ENCODE measurements around the gene CFAP57.
"Not testable (repeated sequence)": the region's sequence is repeated elsewhere in the genome, so short reads cannot be mapped to it uniquely, and the experiment has no call there.

CFAP57 gene

DNA sequence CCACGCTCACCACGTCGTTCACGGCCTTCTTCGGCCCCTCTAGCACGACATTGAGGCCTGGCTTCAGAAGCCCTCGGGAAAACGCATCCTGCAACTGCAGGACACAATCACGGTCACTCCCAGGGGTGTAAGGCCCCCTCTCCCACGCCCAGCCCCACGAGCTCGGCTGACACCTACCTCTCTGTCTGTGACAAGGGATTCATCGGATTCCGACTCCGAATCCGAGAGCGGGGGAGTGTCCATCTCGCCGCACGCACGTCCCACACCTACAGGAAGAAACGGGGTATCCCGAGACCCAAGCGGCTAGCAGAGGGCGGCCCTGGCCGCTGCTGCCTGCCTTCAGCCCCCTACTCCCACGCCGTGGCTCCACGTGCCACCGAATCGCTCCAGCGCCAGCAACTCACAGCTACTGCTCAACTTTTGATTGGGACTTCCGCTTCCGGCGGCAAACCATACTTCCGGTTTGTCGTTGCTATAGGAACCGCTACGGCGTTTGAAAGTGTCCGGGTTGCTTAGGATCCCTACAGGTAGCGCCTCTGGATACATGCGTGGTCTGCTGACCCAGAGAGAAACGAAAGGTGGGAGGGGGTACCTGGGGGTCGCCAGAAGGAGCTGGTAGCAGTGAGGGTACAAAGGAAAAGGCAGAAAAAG, at the start of gene CFAP57, which contains the start of gene EBNA1BP2:
Gene CFAP57 (plus strand): TSS at position 455 of the 651 bp plus-strand sequence. CDS start 424 bp downstream, outside the sequence.
Gene EBNA1BP2 (minus strand): TSS at position 415 of the 651 bp plus-strand sequence. CDS start 172 bp downstream, at position 243.
- DNase-seq (ENCODE audit: low read depth): peak; percentile 75

DNA sequence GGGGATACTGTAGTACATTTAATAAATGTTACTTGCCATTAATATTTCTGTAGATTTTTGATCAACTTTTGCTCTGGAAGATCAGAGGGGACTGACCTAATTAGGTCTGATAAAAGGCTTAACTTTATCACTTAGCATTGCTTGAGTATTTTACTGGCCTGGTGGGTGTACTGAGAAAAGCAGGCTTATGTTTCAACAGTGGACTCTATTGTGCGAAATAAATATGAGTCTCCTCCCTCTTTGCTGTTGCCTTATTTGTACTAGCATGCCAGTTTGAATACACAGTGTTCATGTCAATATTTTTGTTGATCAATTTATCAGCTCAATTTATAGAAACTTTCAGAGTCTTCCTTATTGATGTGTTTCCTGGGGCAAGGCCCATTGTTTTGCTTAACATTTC, 49.1 kb upstream of the CFAP57 start:
- DNase-seq (ENCODE audit: low read depth): no peak

DNA sequence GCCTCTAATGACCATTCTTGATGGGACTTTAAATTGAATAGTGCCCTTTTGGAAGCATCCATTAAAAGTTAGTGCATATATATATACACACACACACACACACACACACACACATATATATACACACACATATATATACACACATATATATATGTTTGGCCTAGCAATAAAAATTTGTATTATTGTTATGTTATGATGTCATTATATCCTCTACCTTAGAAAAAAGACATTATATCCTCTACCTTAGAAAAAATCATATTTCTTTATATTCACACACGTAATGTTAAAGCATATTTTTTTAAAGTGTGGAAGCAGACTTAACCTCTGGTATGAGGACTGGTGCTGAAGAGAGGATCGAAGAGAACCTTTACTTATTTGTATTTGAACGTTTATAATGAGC, 43.3 kb upstream of the CFAP57 start:
- DNase-seq (ENCODE audit: low read depth): no peak

DNA sequence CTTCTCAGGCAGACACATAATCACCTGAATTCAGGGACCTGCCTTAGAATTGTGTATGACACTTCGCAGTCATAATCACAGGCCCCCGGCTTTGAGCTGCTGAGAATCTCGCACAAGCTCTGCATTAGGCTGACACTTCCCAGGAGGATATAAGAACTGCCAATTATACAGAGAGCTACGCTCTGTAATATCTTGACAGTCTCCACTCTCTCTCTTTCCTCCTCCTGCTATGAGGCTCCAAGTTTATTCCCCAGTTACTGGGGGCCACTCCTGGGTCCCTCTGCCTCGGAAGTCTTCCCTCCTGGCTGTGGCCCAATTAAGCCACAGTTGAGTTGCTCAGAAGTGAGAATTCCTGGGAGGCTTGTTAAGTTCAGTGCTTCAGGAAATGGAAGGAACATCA, 42.7 kb upstream of the CFAP57 start:
- DNase-seq (ENCODE audit: low read depth): no peak

DNA sequence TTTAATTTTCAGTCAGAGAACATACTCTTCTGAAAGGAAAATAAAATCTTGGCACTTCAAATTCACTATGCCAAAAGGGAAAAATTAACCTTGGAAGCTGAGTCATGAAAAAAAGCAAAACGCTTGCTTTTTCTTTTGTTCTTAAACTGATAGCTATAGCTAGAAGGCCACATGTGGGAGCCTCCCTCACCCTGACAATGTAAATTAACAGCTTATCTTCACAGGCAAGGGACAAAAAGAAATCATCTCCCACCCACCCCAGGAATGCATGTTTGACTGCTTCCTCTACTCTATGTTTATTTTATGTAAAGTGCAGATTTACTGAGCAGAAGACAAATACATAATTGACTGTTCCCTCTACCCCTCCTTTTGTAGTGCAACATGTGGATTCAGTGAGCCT, 38.1 kb upstream of the CFAP57 start:
- DNase-seq (ENCODE audit: low read depth): no peak

DNA sequence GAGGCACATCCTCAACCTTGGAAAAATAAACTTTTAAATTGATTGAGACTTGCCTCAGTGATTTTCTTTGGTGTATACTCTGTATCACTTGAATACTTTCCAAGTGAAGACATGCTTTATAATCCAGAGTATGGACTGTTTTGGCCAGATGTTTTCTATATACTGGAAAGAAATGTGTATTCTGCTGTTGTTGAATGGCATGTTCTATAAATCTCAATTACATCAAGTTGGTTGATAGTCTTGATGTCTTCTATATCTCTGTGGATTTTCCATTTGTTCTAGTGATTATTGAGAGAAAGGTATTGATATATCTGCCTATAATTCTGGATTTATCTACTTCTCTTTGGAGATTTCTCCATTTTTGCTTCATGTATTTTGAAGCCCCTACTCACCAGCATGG, 37.5 kb upstream of the CFAP57 start:
- no peak for DNase-seq (ENCODE audit: low read depth)

DNA sequence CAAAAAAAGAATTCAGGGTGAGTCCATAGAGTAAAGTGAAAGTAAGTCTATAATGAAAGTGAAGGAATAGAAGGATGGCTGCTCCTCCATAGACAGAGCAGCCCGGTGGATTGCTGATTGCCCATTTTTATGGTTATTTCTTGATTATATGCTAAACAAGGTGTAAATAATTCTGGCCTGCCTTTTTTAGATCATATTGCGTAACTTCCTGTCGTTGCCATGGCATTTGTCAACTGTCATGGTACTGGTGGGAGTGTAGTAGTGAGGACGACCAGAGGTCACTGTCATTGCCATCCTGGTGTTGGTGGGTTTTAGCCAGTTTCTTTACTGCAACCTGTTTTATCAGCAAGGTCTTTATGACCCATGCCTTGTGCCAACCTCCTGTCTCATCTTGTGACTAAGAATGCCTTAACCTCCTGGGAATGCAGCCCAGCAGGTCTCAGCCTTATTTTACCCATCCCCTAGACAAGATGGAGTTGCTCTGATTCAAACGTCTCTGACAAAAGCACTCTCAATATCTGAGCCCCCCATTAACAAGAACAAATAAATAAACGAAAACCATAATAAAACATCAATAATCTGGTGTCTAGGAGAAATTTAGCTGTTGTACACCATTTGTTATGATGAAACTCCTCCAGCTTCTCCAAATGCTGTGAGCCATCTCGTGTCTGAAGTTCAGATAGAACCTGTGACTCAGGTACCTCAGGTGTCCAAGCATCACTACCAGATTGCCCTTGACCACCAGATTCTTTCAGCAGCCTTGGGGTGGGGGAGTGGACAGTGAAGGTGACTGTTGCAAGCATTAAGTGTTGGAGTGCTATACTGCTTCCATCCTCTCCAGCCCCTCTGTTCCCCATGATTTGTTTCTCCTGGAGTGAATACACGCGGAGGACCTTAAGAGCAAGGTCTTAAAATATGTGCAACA, 36.0 kb upstream of the CFAP57 start:
- DNase-seq (ENCODE audit: low read depth): no peak

DNA sequence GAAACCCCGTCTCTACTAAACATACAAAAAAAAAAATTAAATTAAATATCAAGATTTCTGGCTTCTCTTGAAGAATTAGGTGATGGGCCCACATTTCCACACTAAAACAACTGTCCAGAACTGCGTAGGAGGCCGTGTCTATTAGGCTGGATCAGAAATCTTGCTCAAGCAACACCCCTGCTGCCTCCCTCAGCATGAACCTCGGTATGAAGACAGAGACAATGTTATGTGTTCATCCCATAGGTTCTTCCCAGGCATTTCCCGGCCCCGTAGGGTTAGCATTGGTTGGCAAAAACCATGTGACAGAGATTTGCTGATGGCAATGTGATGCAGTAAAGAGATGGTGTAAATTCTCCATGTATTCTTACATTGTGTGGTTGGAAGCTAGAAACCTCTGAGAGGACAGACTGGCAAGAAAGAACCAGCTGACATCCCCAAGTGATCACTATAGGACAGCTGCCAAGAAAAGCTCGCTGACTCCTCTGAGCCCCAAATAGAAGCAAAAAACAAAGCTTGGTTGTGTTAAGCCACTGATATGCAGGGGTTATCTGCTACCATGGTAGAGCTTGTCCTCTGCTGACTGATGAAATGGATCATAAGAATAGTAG, 34.6 kb upstream of the CFAP57 start:
- no peak for DNase-seq (ENCODE audit: low read depth)

DNA sequence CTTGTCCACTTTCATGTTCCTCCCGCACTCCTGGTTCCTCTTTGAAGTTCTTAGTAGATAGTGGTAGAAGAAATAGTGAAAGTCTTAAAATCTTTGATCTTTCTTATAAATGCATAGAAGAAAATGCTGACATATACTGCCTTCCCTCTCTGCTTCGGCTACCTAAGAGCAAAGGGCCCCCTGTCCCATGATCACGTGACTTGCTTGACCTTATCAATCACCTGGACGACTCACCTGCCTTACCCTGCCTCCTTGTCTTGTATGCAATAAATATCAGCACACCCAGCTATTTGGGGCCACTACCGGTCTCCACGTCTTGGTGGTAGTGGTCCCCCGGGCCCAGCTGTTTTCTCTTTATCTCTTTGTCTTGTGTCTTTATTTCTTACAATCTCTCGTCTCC, 32.8 kb upstream of the CFAP57 start:
- not testable (repeated sequence) for DNase-seq (ENCODE audit: low read depth)

DNA sequence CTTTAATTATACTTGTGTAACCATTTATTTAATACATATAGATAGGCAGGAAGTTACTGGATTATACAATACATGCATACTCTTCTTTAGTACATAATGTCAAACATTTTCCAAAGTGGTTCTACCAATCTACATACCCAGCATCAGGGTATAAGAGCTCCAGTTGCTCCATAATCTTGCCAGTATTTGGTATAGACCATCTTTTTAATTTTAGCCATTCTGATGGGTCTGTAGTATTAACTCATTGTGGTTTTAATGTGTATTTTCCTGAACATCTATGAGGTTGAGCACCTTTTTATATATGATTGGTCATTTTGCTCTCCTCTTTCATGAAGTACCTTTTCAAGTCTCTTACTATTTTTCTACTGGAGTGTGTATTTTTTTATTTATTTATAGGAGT, 32.1 kb upstream of the CFAP57 start:
- no peak for DNase-seq (ENCODE audit: low read depth)

DNA sequence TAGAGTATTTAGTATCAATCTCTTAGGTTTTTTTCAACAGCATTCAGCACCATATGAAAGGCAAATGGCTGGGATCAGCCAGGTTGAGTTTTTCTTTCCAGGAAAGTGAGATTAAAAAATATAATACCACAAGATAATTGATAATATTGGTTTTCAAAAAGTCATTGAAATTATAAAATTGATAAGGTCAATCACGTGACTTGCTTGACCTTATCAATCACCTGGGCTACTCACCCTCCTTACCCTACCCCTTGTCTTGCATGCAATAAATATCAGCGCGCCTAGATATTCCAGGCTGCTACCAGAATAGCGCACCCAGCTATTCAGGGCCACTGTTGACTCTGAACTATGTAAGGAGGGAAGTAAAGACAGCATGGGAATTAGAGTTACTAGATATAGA, 31.5 kb upstream of the CFAP57 start:
- DNase-seq (ENCODE audit: low read depth): no peak

DNA sequence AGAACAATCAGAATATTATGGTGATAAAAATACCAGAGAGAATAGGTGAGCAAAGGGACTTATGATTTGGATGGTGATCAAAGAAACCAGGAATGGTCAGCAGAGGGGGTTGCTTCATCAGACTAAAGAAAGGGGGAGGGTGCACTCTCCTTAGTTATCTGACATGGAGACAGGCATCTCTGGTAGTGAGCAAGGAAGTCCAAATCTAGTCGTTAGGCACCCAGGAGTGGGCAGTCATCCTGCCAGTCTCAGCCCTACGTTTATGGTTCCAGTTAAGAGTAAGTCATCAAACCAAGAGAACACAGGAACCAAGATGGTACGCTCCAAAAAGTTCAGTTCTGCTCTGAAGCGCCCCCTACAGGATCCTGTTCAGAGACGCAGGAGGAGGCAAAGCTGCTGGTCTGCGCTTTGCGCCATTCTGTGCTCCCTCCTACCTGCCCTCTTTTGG, 28.7 kb upstream of the CFAP57 start:
- DNase-seq (ENCODE audit: low read depth): no peak

DNA sequence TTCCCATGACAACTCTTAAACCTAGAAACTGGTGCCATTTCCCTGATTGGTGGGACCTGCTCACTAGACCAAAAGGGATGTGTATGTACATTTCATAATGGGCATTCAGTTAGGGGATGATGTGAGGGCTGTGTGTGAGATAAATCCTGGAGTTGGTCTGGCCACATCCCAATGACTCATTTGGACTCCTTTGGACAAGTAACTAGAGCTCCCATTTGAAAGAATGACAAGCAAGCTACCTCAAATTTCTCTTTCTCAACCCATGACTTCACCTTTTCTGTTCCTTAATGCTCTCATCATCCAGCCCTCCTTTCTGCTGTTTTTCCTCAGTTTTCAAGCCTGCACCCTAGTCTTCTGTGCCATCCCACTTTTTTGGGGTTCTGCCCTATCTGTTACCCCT, 27.9 kb upstream of the CFAP57 start:
- DNase-seq (ENCODE audit: low read depth): no peak

DNA sequence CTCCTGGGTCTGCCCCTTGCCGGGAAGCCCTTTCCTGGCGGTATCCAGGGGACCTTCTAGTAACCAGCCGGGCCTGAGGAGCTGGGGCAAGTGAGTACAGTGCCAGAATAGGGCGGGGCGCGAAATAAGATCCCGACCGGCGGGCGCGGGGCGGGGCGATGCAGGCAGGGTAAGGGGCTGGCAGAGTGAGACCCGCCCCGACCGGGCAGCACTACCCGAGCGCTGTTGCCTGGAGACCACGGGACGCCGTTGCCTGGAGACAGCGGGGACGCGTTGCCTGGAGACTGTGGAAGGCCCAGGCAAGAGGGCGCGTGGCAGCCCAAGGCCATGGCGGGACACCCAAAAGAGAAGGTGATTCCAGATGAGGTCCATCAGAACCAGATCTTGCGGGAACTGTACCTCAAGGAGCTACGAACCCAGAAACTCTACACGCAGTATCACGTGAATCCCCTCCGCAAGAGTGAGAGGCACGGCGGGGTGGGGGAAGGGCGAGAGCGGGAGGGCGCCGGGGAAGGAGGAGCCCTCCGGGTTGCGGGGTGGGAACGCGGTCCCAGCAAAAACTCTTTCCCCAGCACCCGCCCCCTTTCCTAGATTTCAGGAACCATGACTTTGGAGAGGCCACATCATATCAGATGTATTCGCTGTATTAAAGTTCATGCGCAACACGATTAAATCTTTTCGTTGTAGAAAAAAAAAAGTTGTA, 24.4 kb upstream of the CFAP57 start:
- no peak for DNase-seq (ENCODE audit: low read depth)

DNA sequence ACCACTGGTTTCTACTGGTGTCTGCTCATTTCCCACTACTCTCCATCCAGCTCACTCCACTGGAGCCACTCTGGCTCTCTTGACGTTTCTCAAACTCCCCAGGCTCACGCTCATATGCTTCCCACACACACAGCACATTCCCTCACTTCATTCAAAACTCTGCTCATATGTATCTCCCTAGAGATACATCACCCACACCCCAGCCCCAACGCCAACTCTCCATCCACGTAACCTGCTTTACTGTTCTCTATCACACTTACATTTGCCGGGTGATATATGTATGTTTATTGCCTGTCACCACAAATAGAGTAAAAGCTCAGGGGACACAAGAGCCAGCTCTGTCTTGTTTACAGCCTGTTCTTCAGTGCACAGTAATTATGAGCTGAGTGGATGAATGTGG, 22.2 kb upstream of the CFAP57 start:
- DNase-seq (ENCODE audit: low read depth): no peak

DNA sequence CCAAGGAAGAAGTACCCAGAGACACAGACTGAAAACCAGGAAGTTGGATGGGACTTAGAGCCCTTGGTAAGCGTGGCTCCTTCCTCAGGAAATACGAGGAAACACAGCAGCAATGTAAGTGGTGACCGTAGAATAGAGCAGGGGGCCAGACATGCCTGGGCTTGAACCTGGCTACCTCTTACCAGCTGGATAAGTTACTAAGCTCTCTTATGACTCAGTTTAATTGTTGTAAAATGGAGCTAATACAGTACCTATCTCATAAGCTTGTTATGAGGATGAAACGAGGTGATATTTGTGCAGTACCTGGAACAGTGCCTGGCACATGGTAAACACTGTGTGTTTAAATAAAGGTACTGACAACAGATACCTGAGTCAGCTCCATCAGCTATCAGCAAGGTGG, 19.3 kb upstream of the CFAP57 start:
- DNase-seq (ENCODE audit: low read depth): no peak

DNA sequence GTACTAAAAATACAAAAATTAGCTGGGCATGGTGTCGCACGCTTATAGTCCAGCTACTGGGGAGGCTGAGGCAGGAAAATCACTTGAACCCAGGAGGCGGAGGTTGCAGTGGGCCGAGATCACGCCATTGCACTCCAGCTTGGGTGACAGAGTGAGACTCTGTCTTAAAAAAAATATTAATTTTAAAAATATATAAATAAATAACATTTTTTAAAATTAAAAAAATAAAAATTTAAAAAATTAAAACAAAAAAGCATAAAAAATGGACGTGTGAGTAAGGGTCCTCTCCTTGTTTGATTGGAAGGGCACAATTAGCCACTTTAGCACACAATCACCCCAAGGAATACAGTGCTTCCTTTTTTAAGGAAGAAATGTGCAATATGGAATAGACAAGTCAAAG, 18.7 kb upstream of the CFAP57 start:
- no peak for DNase-seq (ENCODE audit: low read depth)

DNA sequence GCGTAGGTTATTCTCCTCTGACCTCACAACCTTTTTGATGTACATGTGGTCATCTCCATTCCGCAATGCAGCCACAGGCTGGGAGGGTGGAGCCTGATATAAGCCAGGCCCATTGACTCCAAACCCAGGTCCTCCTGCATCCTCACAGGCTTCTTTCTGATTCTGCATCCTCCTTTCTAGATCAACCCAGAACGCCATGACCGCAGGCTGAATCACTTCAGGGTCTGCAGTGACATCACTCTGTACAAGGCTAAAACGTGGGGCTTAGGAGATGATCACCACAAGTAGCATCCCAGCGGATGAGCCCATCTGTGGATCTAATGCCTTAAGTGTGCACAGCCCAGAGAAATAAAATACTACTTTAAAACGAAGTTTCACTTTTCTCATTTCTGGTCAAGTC, 16.1 kb upstream of the CFAP57 start:
- no peak for DNase-seq (ENCODE audit: low read depth)

DNA sequence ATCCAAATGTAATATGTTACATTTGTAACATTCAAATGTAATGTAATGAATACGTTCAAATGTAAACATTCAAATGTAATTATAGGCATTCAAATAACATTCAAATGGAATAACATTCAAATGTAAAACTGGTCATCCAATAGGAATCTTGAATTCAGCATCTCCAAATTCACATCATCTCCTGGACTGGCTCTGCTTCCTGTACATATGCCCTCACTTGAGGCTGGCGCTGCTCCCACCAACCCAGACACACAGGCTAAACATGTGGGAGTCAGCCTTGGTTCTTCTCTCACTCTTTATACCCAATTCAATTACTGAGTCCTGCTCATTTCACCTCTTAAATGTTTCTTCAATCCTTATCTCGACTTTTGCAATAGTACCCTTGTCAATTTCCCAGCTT, 7.0 kb upstream of the CFAP57 start:
- no peak for DNase-seq (ENCODE audit: low read depth)

DNA sequence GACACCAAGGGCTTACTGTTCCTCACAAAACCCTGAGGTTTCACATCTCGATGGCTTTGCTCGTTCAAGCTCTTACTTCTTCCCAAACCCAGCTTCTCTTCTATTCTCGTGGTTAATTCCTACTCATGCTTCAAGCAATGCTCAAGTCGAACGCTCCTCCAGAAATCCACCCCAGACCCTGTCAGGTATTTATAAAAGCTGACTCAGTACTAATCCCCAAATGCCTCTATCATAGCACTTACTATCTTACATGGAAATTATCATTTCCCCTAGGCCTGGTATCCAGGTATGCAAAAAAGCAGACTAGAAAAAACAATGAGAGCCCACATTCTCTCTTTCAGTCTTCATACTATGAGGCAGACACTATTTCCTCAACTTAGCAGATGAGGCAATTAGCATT, 6.4 kb upstream of the CFAP57 start:
- no peak for DNase-seq (ENCODE audit: low read depth)

DNA sequence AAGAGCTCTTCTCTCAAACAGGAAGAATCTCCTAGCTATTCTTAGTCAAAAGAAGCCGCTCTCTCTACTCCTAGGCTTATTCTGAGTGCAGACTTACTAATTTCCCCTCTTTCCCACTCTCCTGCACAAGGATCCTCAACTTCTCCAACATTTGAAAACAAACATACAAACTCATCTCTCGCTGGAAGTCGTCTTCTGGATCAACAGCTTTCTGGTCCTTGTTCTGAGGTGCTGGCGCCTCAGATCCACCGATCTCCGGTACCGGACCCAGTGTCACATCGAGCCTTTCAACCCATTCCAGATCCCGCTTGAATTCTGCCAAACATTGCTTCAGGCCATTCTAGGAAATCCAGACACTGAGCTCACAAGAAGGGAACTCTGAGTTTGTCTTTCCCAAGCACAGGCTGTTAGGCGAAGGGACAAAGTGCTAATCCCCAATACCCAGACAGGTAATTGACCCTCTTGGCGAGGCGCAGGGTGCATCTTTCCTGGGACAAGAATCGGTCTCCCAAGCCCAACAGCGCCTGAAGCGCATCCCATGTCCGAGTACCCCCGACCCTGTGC, 736 bp upstream of the CFAP57 start:
- no peak for DNase-seq (ENCODE audit: low read depth)

DNA sequence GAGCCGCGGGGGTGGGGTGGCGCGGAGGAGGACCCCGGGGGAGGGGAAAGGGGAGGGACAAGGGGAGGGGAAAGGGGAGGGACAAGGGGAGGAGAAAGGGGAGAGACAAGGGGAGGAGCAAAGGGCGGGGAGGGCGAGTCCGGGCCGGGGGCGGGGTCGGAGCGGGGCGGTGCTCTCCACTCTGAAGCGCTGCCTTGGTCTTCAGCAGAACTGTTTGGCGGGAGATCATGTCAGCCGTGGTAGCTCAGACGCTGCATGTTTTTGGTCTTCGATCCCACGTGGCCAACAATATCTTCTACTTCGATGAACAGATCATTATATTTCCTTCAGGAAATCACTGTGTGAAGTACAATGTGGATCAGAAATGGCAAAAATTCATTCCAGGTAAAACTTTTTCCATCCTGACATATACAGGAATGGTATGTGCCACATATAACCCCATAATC, 420 bp downstream of the CFAP57 start:
- peak; percentile 55 for DNase-seq (ENCODE audit: low read depth)

Measured in stimulated activated CD8-positive, alpha-beta memory T cell treated with anti-CD3 and anti-CD28 coated beads, Interleukin-15, amount 100 ng/mL, for 24 hours (primary cell).